ENCODE results near the gene NCOR1.

Gene NCOR1

DNA sequence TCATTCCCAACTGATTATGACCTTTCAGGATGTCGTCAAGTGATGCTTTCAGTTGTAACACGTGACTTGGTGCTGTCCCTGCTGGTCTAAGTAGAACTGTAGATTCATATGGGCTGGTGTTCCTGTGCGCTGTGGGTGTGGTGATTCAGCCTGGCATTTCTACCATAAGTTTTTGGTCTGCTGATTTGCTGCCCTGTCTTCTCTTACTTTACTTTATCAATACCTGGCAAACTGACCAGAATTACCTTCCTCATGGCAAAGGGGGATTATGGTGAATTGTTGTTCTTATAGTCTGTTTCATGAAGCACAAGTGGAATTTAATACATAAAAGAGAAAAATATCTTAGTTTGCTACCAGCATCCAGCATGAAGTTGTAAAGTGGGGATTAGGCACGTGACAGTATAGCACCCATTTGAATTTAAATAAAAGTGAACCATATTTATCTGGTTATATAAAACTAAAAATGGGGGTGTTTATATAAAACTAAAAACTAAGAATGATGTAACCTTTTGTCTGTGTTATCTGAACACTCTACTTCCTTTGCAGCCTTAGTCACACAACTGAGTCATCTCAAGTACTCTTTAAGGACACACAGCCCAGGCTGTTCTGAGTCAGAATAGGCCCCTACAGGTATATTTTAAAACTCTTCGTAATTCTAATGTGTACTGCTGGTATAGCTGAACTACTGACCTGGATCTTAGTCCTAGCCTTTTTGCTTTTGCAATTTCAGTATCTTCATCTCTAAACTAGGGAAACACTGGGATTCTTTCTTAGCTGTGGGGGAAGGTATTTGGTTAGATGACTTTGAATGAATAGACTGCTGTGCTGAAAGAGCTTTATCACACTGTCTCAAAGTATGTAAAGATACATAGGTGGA lies 187.4 kb downstream of the NCOR1 start:
- peak; percentile 44 for DNase-seq (ENCODE audit: low read depth)

- no peak for DNase-seq (ENCODE audit: low read depth)
These were observed 188.4 kb downstream of the NCOR1 start for GRCh38 chr17:16026895-16027294.

- no peak for DNase-seq (ENCODE audit: low read depth)
These were observed 190.1 kb downstream of the NCOR1 start for GRCh38 chr17:16025202-16025601.

GRCh38 chr17:16023881-16024280 lies 191.5 kb downstream of the NCOR1 start:
- no peak for DNase-seq (ENCODE audit: low read depth)

- DNase-seq (ENCODE audit: low read depth) = no peak
These were observed 196.0 kb downstream of the NCOR1 start for GRCh38 chr17:16019347-16019746.

DNA sequence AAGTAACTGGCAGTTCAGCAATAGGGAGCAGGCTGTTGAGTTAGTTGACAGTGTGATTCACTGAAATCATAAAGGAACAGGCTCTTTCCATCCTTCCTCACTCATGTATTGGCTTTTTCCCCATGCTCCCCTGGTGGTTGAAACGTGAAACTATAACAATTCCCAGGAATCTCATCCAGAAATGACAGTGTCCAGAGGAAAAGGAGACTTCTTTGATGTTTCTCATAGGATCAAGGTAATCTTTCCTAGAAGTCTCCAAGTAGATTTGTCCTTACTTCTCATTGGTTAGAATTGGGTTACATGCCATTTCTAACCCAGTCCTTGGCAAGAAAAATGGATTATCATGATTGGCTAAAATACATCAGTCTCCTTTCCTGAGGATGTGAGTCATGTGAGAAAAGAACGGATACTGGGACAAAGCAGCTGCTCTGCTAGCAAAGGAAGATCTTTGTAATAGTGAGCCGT lies 201.4 kb downstream of the NCOR1 start:
- no peak for DNase-seq (ENCODE audit: low read depth)

DNA sequence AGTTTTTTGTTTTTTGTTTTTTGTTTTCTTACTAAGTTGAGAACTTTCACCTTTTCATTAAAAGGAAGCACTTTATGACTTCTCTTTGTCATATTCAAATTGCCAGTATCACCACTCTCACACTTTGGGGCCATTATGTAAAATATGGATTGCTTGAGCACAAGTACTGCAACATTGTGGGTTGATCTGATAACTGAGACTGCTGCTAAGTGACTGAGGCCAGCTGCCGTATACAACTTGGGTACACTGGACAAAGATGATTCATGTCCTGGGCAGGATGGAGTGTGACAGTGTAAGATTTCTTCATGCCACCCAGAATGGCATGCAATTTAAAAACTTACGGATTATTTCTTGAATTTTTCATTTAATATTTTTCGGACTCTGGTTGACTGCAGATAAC lies 207.9 kb downstream of the NCOR1 start:
- no peak for DNase-seq (ENCODE audit: low read depth)

DNA sequence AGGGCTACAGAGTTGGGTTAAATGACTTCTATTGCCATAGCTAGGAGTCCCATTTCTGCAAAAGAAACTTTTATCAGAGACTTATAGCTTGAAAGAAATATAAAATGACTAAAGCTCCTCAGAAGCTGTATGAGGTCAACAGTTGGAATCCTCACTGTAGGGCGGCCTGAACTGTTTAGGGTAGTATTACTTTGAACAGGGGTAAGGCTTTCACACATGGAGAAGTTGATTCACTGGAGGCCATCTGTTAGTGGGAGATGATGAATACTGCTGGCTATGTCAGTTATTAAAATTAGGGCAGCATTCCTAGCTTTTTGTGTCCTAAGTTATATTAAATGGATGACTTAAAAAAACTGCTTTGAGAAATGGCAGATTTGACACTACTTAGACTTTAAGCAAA lies 209.7 kb downstream of the NCOR1 start:
- no peak for DNase-seq (ENCODE audit: low read depth)

- DNase-seq (ENCODE audit: low read depth) = no peak
These were observed 211.5 kb downstream of the NCOR1 start for GRCh38 chr17:16003841-16004240.

DNA sequence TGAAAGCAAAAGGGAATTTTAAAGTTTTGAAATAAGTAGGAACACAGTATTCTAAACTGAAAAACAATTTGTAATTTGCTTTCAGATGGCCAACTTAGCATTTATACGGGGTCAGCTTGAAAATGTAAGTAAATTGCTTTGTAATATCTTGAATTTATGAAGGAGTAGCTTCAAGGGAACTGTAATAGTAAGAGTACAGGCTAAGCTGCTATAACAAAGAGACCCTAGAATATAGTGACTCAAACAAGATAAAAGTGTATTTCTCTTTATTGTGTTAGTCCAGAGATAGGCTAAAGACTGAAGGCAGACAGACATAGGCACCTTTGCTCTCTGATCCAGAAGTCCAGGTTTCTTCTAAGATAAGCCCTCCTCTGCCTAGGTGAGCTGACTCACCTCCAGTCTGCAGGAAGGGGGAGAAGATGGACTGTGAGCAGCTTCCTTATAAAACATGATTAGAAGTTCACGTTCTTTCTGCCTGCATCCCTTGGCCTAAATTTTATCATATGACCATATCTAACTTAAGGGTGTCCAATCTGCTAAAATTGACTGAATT lies 212.6 kb downstream of the NCOR1 start:
- no peak for DNase-seq (ENCODE audit: low read depth)

DNA sequence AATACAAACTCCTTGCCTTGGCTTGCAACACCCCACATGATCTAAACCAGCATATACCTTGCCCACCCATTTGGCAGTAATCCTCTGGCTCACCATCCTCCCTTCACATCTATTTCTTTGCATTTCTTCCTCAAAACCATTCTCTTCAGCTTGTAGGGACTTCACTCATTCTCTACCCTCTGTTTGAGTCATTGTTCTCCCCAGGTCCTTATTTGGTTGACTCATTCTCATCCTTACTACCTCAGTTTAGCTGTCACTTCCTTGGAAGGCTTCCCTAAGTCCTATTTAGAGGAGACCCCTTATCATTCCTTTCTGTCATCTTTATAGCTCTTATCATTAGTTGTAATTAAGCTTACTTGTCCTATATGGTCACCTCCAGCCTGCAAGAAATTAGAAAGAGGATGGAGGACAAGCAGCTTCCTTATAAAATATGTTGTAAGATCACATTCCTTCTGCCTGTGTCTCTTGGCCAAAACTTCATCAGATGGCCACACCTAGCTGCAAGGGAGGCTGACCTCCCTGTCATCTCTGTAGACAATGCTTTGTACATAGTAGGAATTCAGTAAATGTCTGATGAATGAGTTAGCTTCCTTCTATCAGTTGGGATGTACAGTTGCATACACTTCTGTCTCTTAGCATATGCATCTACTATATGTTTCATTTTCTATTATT lies 214.0 kb downstream of the NCOR1 start:
- no peak for DNase-seq (ENCODE audit: low read depth)

- no peak for DNase-seq (ENCODE audit: low read depth)
These were observed 215.1 kb downstream of the NCOR1 start for GRCh38 chr17:15999974-16000827.

GRCh38 chr17:15999141-15999973 lies 216.0 kb downstream of the NCOR1 start, which contains the start of the genes TTC19 and ZSWIM7:
TTC19 (plus strand) TSS chr17:15999824; CDS start chr17:15999849, 25 bp downstream.
ZSWIM7 (minus strand) TSS chr17:15999704; CDS start chr17:15999594, 110 bp downstream.
- DNase-seq (ENCODE audit: low read depth) = peak; percentile 89

DNA sequence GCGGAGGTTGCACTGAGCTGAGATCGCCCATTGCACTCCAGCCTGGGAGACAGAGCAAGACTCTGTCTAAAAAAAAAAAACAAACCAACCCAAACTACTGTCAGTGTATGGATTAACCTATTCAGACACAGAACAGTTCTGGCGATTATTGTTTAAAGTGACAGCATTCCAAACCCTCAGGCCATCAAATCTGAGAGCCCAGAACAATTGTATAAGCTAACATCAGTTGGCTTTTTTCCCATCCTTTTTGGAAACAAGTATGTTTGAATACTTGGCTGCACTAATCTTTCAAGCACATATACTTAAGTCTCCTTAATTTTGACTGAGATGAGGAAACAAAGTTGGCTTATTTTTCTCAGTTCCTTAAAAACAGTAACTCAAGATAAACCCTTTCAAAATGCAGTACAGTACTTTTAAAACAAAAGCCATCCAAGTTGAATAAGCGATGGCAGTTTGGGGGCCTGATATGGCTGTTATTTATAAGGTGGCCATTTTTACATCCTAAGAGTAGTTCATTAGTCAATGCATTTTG lies 217.2 kb downstream of the NCOR1 start:
- no peak for DNase-seq (ENCODE audit: low read depth)

DNA sequence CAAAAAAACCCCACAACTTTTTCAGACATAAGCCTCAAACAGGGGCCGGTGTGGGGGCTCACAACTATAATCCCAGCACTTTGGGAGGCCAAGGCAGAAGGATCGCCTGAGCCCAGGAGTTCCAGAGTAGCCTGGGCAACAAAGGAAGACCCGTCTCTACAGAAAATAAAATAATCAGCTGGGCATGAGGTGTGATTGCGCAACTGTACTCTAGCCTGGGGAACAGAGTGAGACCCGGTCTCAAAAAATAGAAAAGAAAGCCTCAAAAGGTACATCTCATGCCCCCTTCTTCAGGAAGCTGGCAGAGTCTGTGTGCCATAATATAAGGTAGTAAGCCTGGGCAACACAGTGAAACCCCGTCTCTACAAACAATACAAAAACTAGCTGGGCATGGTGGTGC lies 219.0 kb downstream of the NCOR1 start:
- no peak for DNase-seq (ENCODE audit: low read depth)

- DNase-seq (ENCODE audit: low read depth) = no peak
These were observed 233.4 kb downstream of the NCOR1 start for GRCh38 chr17:15981646-15982580.

DNA sequence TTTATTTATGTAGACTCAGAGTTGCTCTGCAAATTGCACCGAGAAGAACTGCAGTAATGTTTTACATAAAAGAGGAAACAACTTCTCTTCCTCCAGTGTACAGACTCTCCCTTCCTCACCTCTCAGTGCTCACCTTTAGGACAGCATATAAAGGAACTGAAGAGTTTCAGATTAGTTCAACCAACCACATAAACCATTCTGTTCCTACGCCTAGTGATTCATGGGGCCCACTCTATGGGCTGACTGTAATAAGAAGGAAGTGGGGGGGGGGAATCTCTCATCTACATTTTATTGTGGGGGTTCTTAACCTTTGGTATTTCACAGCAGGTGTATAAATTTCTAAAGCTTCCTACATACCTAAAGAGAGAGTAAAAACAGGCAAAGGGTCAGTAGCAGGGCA lies 234.1 kb downstream of the NCOR1 start:
- DNase-seq (ENCODE audit: low read depth) = no peak

Measured in activated T-helper 9 cell treated with anti-CD3 and anti-CD28 coated beads, Interleukin-2, amount 50 U/mL, for 16 hours (primary cell).